22Rv1 (cell line): Measurements from ENCODE around the gene BMPR2.

Source experiments
- ZFX ChIP-seq: fragments of 450-650 bp; IDR thresholded peaks from 2 replicates; pipeline ENCODE4 v1.6.1; 2017; ENCODE audit warnings: antibody characterized with exemption, borderline replicate concordance
- TF ChIP-seq, protein P1 (sequence below): fragments of 450-650 bp; IDR thresholded peaks from 2 replicates; pipeline ENCODE4 v1.5.1; 2017; ENCODE audit warnings: mild to moderate bottlenecking

DNA sequence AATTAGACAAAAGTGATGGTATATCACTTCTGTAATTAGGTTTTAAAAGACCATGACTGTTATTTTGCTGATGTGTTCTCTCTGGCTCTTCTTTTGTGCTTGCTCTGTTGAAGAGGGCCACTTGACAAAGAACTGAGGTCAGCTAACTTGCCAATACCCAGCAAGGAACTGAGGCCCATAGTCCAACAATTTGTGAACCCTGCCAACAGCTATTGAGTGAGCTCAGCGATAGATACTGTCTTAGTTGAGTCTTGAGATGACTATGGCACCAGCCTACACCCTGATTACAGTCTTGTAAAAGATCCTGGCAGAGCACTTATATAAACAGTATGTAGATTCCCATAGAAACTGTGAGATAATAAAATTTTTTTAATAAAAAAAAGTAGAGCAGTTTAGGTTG is 103.0 kb downstream of the BMPR2 start:
- TF ChIP-seq, protein P1, sequence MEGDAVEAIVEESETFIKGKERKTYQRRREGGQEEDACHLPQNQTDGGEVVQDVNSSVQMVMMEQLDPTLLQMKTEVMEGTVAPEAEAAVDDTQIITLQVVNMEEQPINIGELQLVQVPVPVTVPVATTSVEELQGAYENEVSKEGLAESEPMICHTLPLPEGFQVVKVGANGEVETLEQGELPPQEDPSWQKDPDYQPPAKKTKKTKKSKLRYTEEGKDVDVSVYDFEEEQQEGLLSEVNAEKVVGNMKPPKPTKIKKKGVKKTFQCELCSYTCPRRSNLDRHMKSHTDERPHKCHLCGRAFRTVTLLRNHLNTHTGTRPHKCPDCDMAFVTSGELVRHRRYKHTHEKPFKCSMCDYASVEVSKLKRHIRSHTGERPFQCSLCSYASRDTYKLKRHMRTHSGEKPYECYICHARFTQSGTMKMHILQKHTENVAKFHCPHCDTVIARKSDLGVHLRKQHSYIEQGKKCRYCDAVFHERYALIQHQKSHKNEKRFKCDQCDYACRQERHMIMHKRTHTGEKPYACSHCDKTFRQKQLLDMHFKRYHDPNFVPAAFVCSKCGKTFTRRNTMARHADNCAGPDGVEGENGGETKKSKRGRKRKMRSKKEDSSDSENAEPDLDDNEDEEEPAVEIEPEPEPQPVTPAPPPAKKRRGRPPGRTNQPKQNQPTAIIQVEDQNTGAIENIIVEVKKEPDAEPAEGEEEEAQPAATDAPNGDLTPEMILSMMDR = no peak
- TF ChIP-seq ZFX = no peak
